ENCODE results near the gene SRXN1.

The SRXN1 gene

GRCh38 chr20:664151-664550 lies 11.2 kb upstream of the SRXN1 start:
- H3K4me3 ChIP-seq (ENCODE audit: low read depth, low read length): no peak overlapping the region
- no peak for DNase-seq (ENCODE audit: low read depth)
- no peak for TF ChIP-seq CTCF (IDR thresholded peaks at IDR 0.05; ENCODE audit: insufficient read depth, low read depth, low read length, missing control alignments)

GRCh38 chr20:663315-664090 lies 10.5 kb upstream of the SRXN1 start:
- no peak overlapping the region for H3K4me3 ChIP-seq (ENCODE audit: low read depth, low read length)
- TF ChIP-seq CTCF (IDR thresholded peaks at IDR 0.05; ENCODE audit: insufficient read depth, low read depth, low read length, missing control alignments): no peak
- DNase-seq (ENCODE audit: low read depth): no peak

GRCh38 chr20:662277-663192 lies 9.5 kb upstream of the SRXN1 start:
- no peak for DNase-seq (ENCODE audit: low read depth)
- no peak for TF ChIP-seq CTCF (IDR thresholded peaks at IDR 0.05; ENCODE audit: insufficient read depth, low read depth, low read length, missing control alignments)
- H3K4me3 ChIP-seq (ENCODE audit: low read depth, low read length): no peak overlapping the region

GRCh38 chr20:661474-662270 lies 8.7 kb upstream of the SRXN1 start:
- H3K4me3 ChIP-seq (ENCODE audit: low read depth, low read length): no peak overlapping the region
- TF ChIP-seq CTCF (IDR thresholded peaks at IDR 0.05; ENCODE audit: insufficient read depth, low read depth, low read length, missing control alignments): no peak
- no peak for DNase-seq (ENCODE audit: low read depth)

GRCh38 chr20:658731-659291 lies 5.8 kb upstream of the SRXN1 start:
- no peak for TF ChIP-seq CTCF (IDR thresholded peaks at IDR 0.05; ENCODE audit: insufficient read depth, low read depth, low read length, missing control alignments)
- DNase-seq (ENCODE audit: low read depth): no peak
- no peak overlapping the region for H3K4me3 ChIP-seq (ENCODE audit: low read depth, low read length)

- TF ChIP-seq CTCF (IDR thresholded peaks at IDR 0.05; ENCODE audit: insufficient read depth, low read depth, low read length, missing control alignments): no peak
- DNase-seq (ENCODE audit: low read depth): no peak
- H3K4me3 ChIP-seq (ENCODE audit: low read depth, low read length): no peak overlapping the region
These were observed 5.2 kb upstream of the SRXN1 start for GRCh38 chr20:658202-658601.

All from GM12865 (cell line).